ENCODE results near the gene TPM1. TPM values are rescaled to one million over a fixed set of nuclear protein-coding genes. Genes with fewer than 3 reads are reported as not detected.
A peak's percentile ranks its signal among the peaks of the same experiment; 100 is the strongest.

TPM1 gene
- total and polyA plus RNA-seq, 2 experiments from 2014 or later, result 2,012 to 3,072 TPM

- TF ChIP-seq EZH2 (IDR thresholded peaks at IDR 0.05; ENCODE audit: insufficient read depth, poor library complexity, severe bottlenecking) (no peak), EZH2phosphoT487 (IDR thresholded peaks at IDR 0.05; ENCODE audit: insufficient read depth, low read depth) (no peak)
- H3K9ac ChIP-seq, result no peak overlapping the region
- no peak for DNase-seq
- in situ Hi-C loops (cut with MboI), result no loop called here
- peaks cover 14% of the 10 kb centered on the region for H3K4me1 ChIP-seq (ENCODE audit: insufficient read depth)
- H3K79me2 ChIP-seq (ENCODE audit: insufficient read depth), result peaks cover 22% of the 10 kb centered on the region
- no peaks in the 10 kb centered on the region for H3K27me3 ChIP-seq (replicated peaks; ENCODE audit: insufficient read depth)
- peak overlapping the region; percentile 42; the same call in 1 of the 2 replicates for H3K27ac ChIP-seq
- H3F3A ChIP-seq (ENCODE audit: insufficient read depth), result peaks cover 52% of the 10 kb centered on the region
- H2AFZ ChIP-seq, result no peak overlapping the region
- no peaks in the 10 kb centered on the region for H4K20me1 ChIP-seq (ENCODE audit: insufficient read depth)
- H3K9me3 ChIP-seq (ENCODE audit: low read depth), result no peaks in the 10 kb centered on the region
- peaks cover 11% of the 10 kb centered on the region for H3K36me3 ChIP-seq (ENCODE audit: low read depth)
- H3K9me2 ChIP-seq (ENCODE audit: insufficient read depth), result no peaks in the 10 kb centered on the region
- no peak overlapping the region for H3K4me2 ChIP-seq (ENCODE audit: unreplicated experiment)
- 91 to 97% methylated on average over 4 of the region's 4 CpGs for WGBS, 2 experiments (ENCODE audit: low coverage in 1 of 2, low lambda C conversion rate in 2 of 2, missing lambda C conversion rate in 2 of 2)
- H3K4me3 ChIP-seq, result no peak overlapping the region
These were observed 2.7 kb upstream of the TPM1 start for GRCh38 chr15:63039811-63040210.

GRCh38 chr15:63040509-63040908, 2.0 kb upstream of the TPM1 start:
- H2AFZ ChIP-seq, result no peak overlapping the region
- no peaks in the 10 kb centered on the region for H3K9me3 ChIP-seq (ENCODE audit: low read depth)
- no peak overlapping the region for H3K9ac ChIP-seq
- no peaks in the 10 kb centered on the region for H4K20me1 ChIP-seq (ENCODE audit: insufficient read depth)
- peaks cover 14% of the 10 kb centered on the region for H3K4me1 ChIP-seq (ENCODE audit: insufficient read depth)
- peaks cover 29% of the 10 kb centered on the region for H3K79me2 ChIP-seq (ENCODE audit: insufficient read depth)
- peaks cover 18% of the 10 kb centered on the region for H3K36me3 ChIP-seq (ENCODE audit: low read depth)
- no peak overlapping the region for H3K4me2 ChIP-seq (ENCODE audit: unreplicated experiment)
- in situ Hi-C loops (cut with MboI), result no loop called here
- H3K27me3 ChIP-seq (replicated peaks; ENCODE audit: insufficient read depth), result no peaks in the 10 kb centered on the region
- TF ChIP-seq EZH2 (IDR thresholded peaks at IDR 0.05; ENCODE audit: insufficient read depth, poor library complexity, severe bottlenecking), result no peak
- no peak for TF ChIP-seq EZH2phosphoT487 (IDR thresholded peaks at IDR 0.05; ENCODE audit: insufficient read depth, low read depth)
- no peak overlapping the region for H3K27ac ChIP-seq
- H3K4me3 ChIP-seq, result no peak overlapping the region
- H3K9me2 ChIP-seq (ENCODE audit: insufficient read depth), result no peaks in the 10 kb centered on the region
- H3F3A ChIP-seq (ENCODE audit: insufficient read depth), result peaks cover 58% of the 10 kb centered on the region
- 91 to 93% methylated on average over 6 of the region's 6 CpGs for WGBS, 2 experiments (ENCODE audit: low coverage in 1 of 2, low lambda C conversion rate in 2 of 2, missing lambda C conversion rate in 2 of 2)
- no peak for DNase-seq

- H3K4me2 ChIP-seq (ENCODE audit: unreplicated experiment), result no peak overlapping the region
- H2AFZ ChIP-seq, result no peak overlapping the region
- no peaks in the 10 kb centered on the region for H3K9me3 ChIP-seq (ENCODE audit: low read depth)
- no peak for TF ChIP-seq EZH2phosphoT487 (IDR thresholded peaks at IDR 0.05; ENCODE audit: insufficient read depth, low read depth)
- no peak for TF ChIP-seq EZH2 (IDR thresholded peaks at IDR 0.05; ENCODE audit: insufficient read depth, poor library complexity, severe bottlenecking)
- H3K79me2 ChIP-seq (ENCODE audit: insufficient read depth), result peaks cover 34% of the 10 kb centered on the region
- DNase-seq, result no peak
- WGBS, 2 experiments (ENCODE audit: low coverage in 1 of 2, low lambda C conversion rate in 2 of 2, missing lambda C conversion rate in 2 of 2), result 89 to 92% methylated on average over 6 of the region's 6 CpGs
- H3K27me3 ChIP-seq (replicated peaks; ENCODE audit: insufficient read depth), result no peaks in the 10 kb centered on the region
- peaks cover 60% of the 10 kb centered on the region for H3F3A ChIP-seq (ENCODE audit: insufficient read depth)
- peaks cover 14% of the 10 kb centered on the region for H3K4me1 ChIP-seq (ENCODE audit: insufficient read depth)
- no peaks in the 10 kb centered on the region for H4K20me1 ChIP-seq (ENCODE audit: insufficient read depth)
- no peak overlapping the region for H3K4me3 ChIP-seq
- in situ Hi-C loops (cut with MboI), result no loop called here
- H3K9me2 ChIP-seq (ENCODE audit: insufficient read depth), result no peaks in the 10 kb centered on the region
- no peak overlapping the region for H3K27ac ChIP-seq
- no peak overlapping the region for H3K9ac ChIP-seq
- peaks cover 22% of the 10 kb centered on the region for H3K36me3 ChIP-seq (ENCODE audit: low read depth)
These were observed 1.6 kb upstream of the TPM1 start for GRCh38 chr15:63040954-63041353.

- H3K4me2 ChIP-seq (ENCODE audit: unreplicated experiment), result peak overlapping the region; percentile 76
- no peak overlapping the region for H2AFZ ChIP-seq
- H4K20me1 ChIP-seq (ENCODE audit: insufficient read depth), result no peaks in the 10 kb centered on the region
- TF ChIP-seq EZH2phosphoT487 (IDR thresholded peaks at IDR 0.05; ENCODE audit: insufficient read depth, low read depth) (no peak), EZH2 (IDR thresholded peaks at IDR 0.05; ENCODE audit: insufficient read depth, poor library complexity, severe bottlenecking) (no peak)
- H3K79me2 ChIP-seq (ENCODE audit: insufficient read depth), result peaks cover 39% of the 10 kb centered on the region
- DNase-seq, result no peak
- H3K9me2 ChIP-seq (ENCODE audit: insufficient read depth), result no peaks in the 10 kb centered on the region
- in situ Hi-C loops (cut with MboI), result no loop called here
- no peaks in the 10 kb centered on the region for H3K9me3 ChIP-seq (ENCODE audit: low read depth)
- H3K27ac ChIP-seq, result peak overlapping the region; percentile 71
- peaks cover 28% of the 10 kb centered on the region for H3K36me3 ChIP-seq (ENCODE audit: low read depth)
- peaks cover 66% of the 10 kb centered on the region for H3F3A ChIP-seq (ENCODE audit: insufficient read depth)
- peak overlapping the region; percentile 97 for H3K9ac ChIP-seq
- H3K4me3 ChIP-seq, result peak overlapping the region; percentile 99
- no peaks in the 10 kb centered on the region for H3K27me3 ChIP-seq (replicated peaks; ENCODE audit: insufficient read depth)
- WGBS, 2 experiments (ENCODE audit: low coverage in 1 of 2, low lambda C conversion rate in 2 of 2, missing lambda C conversion rate in 2 of 2), result 96 to 98% methylated on average over 14 of the region's 14 CpGs
- peaks cover 20% of the 10 kb centered on the region for H3K4me1 ChIP-seq (ENCODE audit: insufficient read depth)
These were observed 1.1 kb upstream of the TPM1 start for GRCh38 chr15:63041402-63041973.

All from GM23248 (cell line).